GM21619 (cell line): ENCODE data around the gene CERS5.
A peak's percentile ranks its signal among the peaks of the same experiment; 100 is the strongest.

Experiments
- ATAC-seq: cut with Tn5 transposase; IDR thresholded peaks from one replicate; pipeline ENCODE4 v1.9.1; 2021; ENCODE audit not compliant: unreplicated experiment

Gene CERS5

GRCh38 chr12:50167049-50167828, at the start of gene CERS5:
Gene CERS5, minus strand, starts transcription at chr12:50167369. Its CDS starts 72 bp downstream, at chr12:50167297.
- peak; percentile 98 for ATAC-seq

- ATAC-seq = no peak
Observed at GRCh38 chr12:50215033-50215432, 47.9 kb upstream of the CERS5 start.

GRCh38 chr12:50214018-50214417, 46.8 kb upstream of the CERS5 start:
- no peak for ATAC-seq

- no peak for ATAC-seq
Observed at GRCh38 chr12:50213439-50213838, 46.3 kb upstream of the CERS5 start.

- no peak for ATAC-seq
Observed at GRCh38 chr12:50212071-50212467, 44.9 kb upstream of the CERS5 start.

- no peak for ATAC-seq
Observed at GRCh38 chr12:50211392-50212070, 44.4 kb upstream of the CERS5 start.

GRCh38 chr12:50207424-50207823, 40.3 kb upstream of the CERS5 start:
- no peak for ATAC-seq

- ATAC-seq = no peak
Observed at GRCh38 chr12:50205648-50206047, 38.5 kb upstream of the CERS5 start.

- no peak for ATAC-seq
Observed at GRCh38 chr12:50203691-50204090, 36.5 kb upstream of the CERS5 start.

GRCh38 chr12:50201987-50202521, 34.9 kb upstream of the CERS5 start:
- ATAC-seq = no peak

GRCh38 chr12:50200552-50201273, 33.5 kb upstream of the CERS5 start:
- ATAC-seq = no peak

- ATAC-seq = no peak
Observed at GRCh38 chr12:50198829-50199228, 31.7 kb upstream of the CERS5 start.

GRCh38 chr12:50197297-50197727, 30.1 kb upstream of the CERS5 start:
- ATAC-seq = no peak

GRCh38 chr12:50196537-50196936, 29.4 kb upstream of the CERS5 start:
- ATAC-seq = no peak

- ATAC-seq = no peak
Observed at GRCh38 chr12:50195832-50196231, 28.7 kb upstream of the CERS5 start.

GRCh38 chr12:50192908-50193307, 25.7 kb upstream of the CERS5 start:
- no peak for ATAC-seq

- no peak for ATAC-seq
Observed at GRCh38 chr12:50192236-50192635, 25.1 kb upstream of the CERS5 start.

- no peak for ATAC-seq
Observed at GRCh38 chr12:50190859-50191258, 23.7 kb upstream of the CERS5 start.

- ATAC-seq = no peak
Observed at GRCh38 chr12:50188875-50189575, 21.9 kb upstream of the CERS5 start.

- no peak for ATAC-seq
Observed at GRCh38 chr12:50188241-50188781, 21.1 kb upstream of the CERS5 start.
